ENCODE results near the gene ZNF750.

ZNF750 gene

DNA sequence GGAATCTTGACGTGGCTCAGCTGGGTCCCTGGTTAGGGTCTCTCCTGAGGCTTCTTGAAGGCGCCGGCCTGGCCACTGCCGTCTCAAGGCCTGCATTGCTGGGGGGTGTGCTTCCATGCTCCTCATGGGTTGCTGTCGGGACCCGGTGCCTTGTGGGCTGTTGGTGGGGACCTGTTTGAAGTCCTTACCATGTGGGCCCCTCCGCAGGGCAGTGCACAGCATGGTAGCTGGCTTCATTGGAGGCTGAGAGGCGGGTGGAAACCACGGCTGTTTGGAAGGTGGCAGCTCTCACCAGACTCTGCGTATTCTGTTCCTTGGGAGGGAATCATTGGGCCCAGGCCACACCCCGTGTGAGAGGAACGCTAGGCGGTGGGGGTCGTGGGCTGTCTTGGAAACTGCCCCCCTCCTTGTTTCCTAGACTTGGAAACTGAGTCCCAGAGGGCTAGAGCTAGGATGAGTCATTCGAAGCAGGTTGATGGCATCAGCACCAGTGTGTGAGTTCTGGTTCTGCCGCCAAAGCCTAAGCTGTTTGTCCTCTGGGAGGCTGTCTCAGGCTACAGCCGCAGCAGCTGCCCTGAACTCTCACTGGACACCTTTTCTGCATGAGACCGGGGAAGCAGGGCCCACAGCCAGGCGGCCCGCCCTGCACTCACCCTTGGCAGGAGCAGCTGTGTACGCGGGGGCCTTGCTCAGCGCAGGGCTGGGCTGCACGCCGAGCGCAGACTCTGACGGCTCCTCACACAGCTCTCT lies 35.2 kb downstream of the ZNF750 start:
- DNase-seq = no peak
- in situ Hi-C loops (cut with MboI; ENCODE audit: low pct_unique_long_range_greater_than_20kb, low sequenced_read_pairs) = no loop called here

DNA sequence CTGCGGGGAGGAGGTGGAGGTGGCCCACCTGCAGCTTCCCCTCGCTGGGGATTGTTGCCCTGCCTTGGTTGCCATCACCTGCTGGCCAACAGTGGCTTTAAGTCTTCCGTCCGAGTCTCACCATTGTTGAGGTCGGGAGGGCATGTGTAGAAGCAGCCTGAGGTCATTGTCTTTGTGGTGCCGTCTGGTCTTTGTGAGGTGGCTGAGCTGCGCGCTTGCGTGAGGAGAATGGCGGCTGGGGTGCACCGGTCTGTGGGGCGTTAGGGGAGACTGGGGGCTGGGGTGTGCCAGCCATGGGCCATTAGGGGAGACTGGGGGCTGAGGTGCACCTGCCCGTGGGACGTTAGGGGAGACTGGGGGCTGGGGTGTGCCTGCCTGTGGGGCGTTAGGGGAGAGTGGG lies 36.2 kb downstream of the ZNF750 start:
- DNase-seq = no peak
- in situ Hi-C loops (cut with MboI; ENCODE audit: low pct_unique_long_range_greater_than_20kb, low sequenced_read_pairs) = no loop called here

DNA sequence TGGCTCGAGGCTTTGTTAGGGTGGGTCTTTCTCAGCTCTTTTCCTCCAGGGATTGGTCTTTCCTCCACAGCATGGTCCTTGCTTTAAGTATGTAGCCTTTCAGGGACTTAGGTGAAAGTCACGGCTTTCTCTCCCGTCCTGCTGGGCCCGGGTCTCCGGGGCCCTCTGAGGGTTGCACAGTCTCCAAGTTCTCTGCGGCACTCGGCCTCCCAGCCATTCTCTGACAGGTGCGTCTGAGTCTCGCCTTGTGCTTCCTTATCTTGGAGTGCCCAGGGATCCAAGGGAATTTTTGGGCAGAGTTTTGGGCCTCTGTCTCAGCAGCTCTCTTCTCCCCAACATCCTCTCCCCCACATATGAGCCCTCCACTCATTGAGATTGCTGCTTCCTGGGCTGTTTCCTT lies 36.6 kb downstream of the ZNF750 start:
- in situ Hi-C loops (cut with MboI; ENCODE audit: low pct_unique_long_range_greater_than_20kb, low sequenced_read_pairs) = no loop called here
- DNase-seq = no peak

DNA sequence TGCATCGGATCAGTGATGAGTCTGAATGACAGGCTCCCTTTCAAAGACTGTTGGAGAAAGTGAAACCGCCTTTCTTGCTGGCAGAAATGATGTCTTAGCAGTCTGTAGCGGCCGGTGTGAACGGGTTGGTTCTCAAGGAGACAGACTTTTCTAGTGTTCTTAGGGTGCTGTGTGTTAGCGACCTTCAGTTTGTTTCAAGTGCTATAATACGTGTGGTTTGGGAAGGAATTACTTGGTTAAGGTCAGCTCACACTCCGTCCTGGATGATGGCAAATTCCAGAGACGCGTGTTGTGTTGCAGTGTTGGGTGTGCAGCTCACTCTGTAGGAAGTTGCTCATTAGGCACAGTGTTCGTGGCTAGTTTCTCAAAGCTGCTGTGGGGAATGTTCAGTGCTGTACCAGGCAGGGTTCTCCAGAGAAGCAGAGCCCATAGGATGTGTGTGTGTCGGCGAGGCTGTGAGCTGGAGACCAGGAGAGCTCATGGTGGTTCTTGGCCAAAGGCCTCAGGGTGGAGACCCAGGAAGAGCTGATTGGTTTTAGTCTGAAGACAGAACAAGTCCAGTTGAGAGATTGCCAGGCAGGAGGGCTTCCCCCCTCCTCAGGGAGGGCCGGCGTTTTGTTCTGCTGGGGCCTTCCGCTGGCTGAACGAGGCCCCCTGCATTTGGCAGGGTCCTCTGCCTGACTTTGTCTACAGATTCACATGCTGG lies 37.6 kb downstream of the ZNF750 start:
- in situ Hi-C loops (cut with MboI; ENCODE audit: low pct_unique_long_range_greater_than_20kb, low sequenced_read_pairs) = no loop called here
- no peak for DNase-seq

DNA sequence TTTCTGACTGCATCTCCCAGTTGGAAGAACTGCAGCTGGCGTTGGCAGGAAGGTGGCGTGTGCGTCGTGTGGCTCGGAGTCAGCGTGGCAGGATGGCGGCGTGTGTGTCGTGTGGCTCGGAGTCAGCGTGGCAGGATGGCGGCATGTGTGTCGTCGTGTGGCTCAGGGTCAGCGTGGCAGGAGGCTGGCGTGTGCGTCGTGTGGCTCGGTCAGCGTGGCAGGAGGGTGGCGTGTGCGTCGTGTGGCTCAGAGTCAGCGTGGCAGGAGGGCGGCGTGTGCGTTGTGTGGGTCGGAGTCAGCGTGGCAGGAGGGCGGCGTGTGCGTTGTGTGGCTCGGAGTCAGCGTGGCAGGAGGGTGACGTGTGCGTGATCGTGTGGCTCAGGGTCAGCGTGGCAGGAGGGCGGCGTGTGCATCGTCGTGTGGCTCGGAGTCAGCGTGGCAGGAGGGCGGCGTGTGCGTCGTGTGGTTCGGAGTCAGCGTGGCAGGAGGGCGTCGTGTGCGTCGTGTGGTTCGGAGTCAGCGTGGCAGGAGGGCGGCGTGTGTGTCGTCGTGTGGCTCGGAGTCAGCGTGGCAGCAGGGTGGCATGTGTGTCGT lies 38.3 kb downstream of the ZNF750 start:
- no peak for DNase-seq
- in situ Hi-C loops (cut with MboI; ENCODE audit: low pct_unique_long_range_greater_than_20kb, low sequenced_read_pairs) = no loop called here

DNA sequence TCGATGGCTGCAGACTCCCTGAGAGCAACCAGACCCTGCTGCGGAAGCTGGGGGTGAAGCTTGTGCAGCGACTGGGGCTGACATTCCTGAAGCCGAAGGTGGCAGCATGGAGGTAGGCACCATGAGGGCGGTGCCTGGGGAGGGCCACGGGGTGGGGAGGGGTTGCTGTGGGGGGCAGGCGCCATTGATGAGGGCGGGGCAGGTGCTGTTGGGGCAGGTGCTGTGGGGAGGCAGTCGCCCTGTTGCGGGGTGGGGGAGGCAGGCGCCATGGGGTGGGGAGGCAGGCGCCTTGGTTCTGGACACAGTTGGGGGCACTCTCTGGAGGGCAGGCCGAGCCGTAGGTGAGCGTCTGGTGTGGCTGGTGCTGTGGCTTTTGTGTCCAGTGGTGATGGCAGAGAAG lies 38.9 kb downstream of the ZNF750 start:
- DNase-seq = no peak
- in situ Hi-C loops (cut with MboI; ENCODE audit: low pct_unique_long_range_greater_than_20kb, low sequenced_read_pairs) = no loop called here

DNA sequence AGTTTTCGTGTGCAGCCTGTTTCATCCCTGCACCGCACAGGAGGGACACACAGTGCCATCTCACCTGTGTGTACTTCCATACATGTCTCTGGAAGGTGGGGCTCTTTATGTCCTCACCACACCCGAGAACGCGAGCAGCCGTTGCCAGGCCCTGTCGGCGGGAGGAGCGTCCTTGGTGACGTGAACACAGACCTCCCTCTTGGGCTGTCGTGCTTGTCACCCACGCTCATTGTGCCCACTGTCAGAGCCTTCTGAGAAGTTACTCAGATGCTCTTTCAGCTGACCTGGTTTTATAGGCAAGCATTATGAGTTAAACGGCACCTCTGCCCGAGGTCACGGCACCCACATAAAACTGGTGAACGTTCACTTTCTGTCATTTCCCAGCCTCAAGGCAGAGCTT lies 40.2 kb downstream of the ZNF750 start:
- in situ Hi-C loops (cut with MboI; ENCODE audit: low pct_unique_long_range_greater_than_20kb, low sequenced_read_pairs) = loop anchor here (10.0 kb wide), 1 partner anchor 125 kb away; no protein-coding TSS in a partner anchor
- DNase-seq = no peak

DNA sequence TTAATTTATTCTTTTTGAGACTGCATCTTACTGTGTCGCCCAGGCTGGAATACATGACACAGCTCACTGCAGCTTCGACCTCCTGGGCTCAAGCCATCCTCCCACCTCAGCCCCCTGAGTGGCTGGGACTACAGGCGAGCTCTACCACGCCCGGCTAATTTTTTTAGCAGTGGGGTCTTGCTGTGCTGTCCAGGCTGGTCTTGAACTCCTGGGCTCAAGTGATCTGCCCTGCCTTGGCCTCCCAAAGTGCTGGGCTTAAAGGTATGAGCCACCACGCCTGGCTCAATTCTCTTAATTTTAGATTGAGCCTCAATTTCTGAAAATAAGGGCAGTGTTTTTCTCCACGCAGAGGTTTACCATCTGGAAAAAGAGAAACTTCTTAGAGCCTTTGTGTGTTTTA lies 41.1 kb downstream of the ZNF750 start:
- in situ Hi-C loops (cut with MboI; ENCODE audit: low pct_unique_long_range_greater_than_20kb, low sequenced_read_pairs) = loop anchor here (10.0 kb wide), 1 partner anchor 126 kb away; no protein-coding TSS in a partner anchor
- no peak for DNase-seq

DNA sequence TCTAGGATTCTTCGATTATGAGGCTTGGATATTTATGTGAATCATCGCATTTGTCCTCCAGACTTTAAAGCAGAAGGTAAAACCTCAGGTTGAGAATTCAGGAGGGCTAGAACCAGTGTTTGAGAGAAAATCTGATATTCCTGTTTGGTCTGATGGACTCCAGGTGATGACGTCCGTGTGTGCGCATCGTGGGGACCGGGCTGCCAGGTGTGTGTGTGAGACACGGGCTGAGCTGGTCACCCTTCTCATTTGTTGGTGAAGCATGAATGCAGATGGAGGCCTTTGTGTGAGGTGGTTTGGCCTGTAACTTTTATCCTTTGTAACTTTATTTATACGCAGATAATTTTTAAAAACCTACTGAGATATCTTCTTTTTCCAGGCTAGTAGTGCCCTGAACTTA lies 42.8 kb downstream of the ZNF750 start:
- in situ Hi-C loops (cut with MboI; ENCODE audit: low pct_unique_long_range_greater_than_20kb, low sequenced_read_pairs) = loop anchor here (10.0 kb wide), 1 partner anchor 128 kb away; no protein-coding TSS in a partner anchor
- DNase-seq = no peak

DNA sequence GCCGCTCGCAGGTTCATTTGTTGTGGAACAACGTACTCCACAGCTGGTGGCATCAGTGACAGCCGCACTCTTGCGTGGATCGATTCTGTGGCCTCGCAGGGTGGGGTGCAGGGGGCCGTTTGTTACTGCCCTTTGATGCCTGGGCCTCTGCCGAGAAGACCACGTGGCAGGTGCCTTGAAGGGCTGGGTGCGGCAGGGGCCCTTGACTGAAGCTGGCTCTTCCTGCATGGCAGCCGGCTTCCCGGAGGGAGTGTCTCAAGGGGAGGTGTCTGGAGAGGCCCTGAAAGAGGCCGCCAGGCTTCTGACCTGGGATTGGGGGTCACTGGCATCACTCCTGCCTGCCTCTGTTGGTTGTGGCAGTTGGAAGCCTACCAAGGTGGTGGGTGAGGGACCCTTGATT lies 44.2 kb downstream of the ZNF750 start:
- no peak for DNase-seq
- in situ Hi-C loops (cut with MboI; ENCODE audit: low pct_unique_long_range_greater_than_20kb, low sequenced_read_pairs) = loop anchor here (10.0 kb wide), 1 partner anchor 129 kb away; no protein-coding TSS in a partner anchor

DNA sequence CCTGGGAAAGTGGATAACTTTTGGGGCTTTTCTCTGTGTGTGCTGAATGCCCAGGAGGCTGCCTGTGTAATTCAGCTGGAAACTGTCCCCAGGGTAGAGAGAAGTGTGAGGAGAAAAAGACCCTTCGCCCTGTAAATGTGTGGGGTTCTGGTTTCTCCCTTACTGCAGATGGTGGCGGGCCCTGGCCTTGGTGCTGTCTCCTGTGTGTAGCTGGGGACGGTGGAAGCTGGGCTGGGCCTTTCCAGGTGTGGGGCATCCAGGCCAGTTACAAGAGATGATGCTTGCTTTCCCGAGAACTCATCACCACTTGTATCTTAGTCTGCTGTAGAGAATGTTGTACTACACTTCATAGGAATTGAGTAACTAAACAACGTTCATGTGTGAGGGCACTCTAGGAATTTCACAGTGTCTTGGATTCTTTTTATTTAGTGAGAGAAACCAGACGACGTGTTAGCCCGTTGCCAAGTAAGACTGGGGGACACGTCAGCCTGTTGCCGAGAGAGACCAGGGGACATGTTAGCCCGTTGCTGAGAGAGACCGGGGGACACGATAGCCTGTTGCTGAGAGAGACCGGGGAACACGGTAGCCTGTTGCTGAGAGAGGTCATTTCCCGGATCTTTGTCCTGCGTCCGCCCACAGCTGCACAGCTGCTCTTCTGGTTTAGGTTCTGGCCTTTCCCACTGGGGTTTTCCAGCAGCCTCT lies 44.9 kb downstream of the ZNF750 start:
- no peak for DNase-seq
- in situ Hi-C loops (cut with MboI; ENCODE audit: low pct_unique_long_range_greater_than_20kb, low sequenced_read_pairs) = loop anchor here (10.0 kb wide), 1 partner anchor 130 kb away; no protein-coding TSS in a partner anchor

DNA sequence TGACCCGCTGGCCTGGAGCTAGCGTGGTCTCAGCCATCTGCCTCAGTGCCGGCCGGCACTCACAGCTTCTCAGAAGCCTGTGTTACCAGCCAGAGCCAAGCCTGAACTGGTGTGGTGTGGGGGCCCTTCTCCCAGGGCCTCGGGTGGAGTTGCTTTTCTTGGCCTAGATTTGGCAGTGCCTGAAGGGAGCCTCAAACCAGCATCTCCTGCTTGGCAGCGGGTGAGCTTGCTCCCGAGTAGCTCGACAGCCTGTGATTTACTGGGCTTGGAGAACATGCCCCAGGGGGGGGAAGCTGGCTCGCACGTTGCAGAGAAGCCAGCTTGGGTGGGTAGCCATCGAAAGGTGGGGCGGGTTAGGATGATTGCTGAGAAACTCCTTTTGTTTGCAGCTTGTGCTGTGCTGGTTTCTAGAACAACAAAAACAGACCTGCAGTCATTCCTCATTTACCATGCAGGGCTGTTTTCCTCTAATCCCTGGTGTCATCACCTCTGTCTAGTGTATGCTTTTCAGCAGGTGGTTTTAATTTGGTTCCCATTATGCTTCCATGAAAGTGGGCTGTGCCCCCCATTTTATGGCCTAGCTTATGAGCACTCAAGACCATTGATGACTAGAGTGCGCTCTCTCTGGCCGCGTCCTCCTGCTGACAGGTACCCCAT lies 45.7 kb downstream of the ZNF750 start:
- in situ Hi-C loops (cut with MboI; ENCODE audit: low pct_unique_long_range_greater_than_20kb, low sequenced_read_pairs) = loop anchor here (10.0 kb wide), 1 partner anchor 131 kb away; no protein-coding TSS in a partner anchor
- no peak for DNase-seq

DNA sequence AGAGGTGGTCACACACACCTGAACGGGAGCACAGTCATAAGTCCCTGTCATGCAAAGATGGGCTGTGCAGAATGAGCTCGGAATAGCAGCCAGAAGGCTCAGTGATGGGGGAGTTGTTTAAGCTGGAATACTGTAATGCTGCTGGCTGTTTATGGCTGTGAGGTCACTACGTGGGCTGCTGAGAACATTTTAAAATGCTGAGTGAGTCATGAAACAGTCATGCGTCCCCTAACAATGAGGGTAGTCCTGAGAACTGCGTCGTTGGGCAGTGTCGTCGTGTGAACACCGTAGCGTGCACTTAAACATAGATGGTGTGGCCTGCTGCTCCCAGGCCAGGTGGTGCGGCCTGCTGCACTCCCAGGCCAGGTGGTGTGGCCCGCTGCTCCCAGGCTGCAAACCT lies 48.3 kb downstream of the ZNF750 start:
- in situ Hi-C loops (cut with MboI; ENCODE audit: low pct_unique_long_range_greater_than_20kb, low sequenced_read_pairs) = loop anchor here (10.0 kb wide), 1 partner anchor 133 kb away; no protein-coding TSS in a partner anchor
- DNase-seq = no peak

DNA sequence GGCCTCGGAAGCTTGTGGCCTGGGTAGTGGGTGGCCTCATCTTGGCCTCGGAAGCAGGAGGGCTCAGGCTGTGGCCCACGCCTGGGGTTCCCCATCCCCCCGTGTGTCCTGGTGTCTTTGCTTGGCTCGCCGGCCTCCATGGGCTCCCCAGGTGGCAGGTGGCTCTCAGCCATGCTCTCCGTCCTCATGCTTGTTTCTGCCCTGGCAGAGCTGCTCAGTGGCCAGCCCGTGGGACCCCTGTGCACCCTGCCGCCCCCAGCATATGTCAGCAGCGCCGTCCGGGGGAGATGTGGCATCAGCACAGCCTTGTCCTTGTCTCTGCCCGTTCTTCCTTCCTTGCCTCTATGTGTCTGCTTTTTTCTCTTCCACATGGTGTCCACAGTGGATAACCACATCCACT lies 49.4 kb downstream of the ZNF750 start:
- in situ Hi-C loops (cut with MboI; ENCODE audit: low pct_unique_long_range_greater_than_20kb, low sequenced_read_pairs) = loop anchor here (10.0 kb wide), 1 partner anchor 134 kb away; no protein-coding TSS in a partner anchor
- DNase-seq = no peak

DNA sequence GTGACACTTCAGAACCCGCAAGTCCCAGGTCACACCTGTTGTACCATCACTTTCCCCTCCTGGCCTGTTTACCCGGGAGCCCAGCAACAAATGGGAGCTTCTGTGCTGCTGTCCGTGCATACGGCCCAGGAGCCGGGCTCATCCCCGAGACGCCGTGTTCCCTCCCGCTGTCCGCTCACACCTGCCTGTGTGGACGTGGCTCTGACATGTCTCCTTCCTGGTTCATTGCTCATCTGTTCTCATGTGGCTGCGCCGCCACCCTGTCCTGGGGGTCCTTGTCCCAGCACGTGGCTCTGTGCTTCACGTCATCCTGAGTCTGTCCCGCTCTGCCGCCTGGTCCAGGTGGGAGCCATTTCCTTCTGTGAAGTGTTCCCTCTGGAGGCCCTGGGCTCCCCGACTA lies 50.0 kb downstream of the ZNF750 start:
- in situ Hi-C loops (cut with MboI; ENCODE audit: low pct_unique_long_range_greater_than_20kb, low sequenced_read_pairs) = loop anchor here (10.0 kb wide), 1 partner anchor 135 kb away; no protein-coding TSS in a partner anchor
- no peak for DNase-seq

DNA sequence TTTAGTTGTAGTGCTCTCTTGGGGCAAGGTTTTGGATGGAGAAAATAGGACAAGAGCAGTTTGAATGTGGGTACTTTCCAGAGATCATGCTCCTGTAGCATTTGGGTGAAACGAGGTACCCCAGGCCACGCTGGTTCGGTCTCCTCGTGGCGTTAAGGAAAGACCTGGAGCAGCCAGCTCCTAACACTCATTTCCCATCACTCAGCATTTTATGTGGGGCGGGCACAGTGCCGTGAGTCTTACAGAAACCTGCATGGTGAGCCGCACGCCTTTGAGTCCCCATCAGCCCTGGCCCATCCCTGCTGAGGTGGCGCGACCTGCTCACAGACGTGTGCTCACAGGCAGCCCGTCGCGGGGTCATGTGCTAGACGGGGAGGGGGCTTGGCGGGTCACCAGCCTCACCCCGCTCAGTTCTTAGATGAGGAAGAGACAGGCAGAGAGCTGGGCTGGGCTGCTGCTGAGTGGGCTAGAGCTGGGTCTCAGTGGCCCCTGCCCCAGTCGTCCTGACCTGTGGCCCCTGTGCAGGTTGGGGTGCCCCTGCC lies 50.7 kb downstream of the ZNF750 start:
- in situ Hi-C loops (cut with MboI; ENCODE audit: low pct_unique_long_range_greater_than_20kb, low sequenced_read_pairs) = no loop called here
- DNase-seq = no peak

DNA sequence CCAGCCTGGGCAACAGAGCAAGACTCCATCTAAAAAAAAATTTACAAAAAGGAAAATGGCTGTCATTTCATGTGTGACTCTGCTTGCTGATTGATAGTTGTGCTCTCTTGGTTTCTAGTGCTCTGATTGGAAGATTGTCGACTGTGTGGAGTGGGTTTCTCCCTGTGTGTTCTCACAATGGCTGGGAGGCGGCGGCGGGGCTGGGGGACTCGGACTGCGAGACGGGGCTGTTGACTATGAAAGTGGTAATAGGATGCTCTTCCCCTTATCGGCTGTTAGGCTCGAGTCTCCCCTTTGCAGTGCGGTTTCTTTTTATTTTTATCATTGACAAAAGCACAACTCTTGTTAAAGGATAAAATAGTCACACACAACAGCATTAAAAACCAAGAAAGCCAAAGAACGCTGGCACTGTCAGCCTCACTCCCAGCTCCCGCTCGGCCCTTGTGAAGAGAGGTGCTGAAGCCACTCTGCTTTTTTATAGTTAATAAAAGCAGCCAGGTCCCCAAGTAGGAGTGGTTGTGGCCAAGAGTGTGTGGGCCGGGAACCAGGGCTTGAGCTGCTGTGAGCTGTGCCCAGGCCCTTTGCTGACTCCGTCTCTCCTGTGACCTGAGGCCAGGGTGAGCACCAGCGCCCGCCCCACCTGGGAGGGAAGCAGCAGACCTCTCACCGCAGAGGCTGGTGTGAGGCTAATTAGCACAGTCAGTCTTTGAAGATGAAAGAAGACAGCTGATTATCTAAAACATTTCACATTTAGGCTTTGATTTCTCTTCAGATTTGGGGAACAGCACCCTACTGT lies 51.4 kb downstream of the ZNF750 start:
- DNase-seq = no peak
- in situ Hi-C loops (cut with MboI; ENCODE audit: low pct_unique_long_range_greater_than_20kb, low sequenced_read_pairs) = no loop called here
